Ovary (tissue), 3 donors: ENCODE results near the gene RAD51C.

Experiments used
- CTCF ChIP-seq, 3 donors: fragments of 450-650 bp in 2 of 3; fragments of 200-600 bp in 1 of 3; IDR thresholded peaks; one replicate each; pipeline versions ENCODE4 v1.5.1 to v1.8.0; 2016 to 2022; ENCODE audit warnings: antibody characterized with exemption in 3 of 3, mild to moderate bottlenecking in 1 of 3
- EP300 ChIP-seq: sonication (generic); formaldehyde crosslinking; IDR thresholded peaks from one replicate; pipeline ENCODE4 v1.6.1; 2017; ENCODE audit warnings: antibody characterized with exemption
- donor health status: DM: no; HTN: no; CAD: no.

- TF ChIP-seq CTCF (IDR thresholded peaks at IDR 0.05): no peak
- no peak for TF ChIP-seq EP300
Measured at GRCh38 chr17:58779446-58779845, 87.0 kb downstream of the RAD51C start.
